ENCODE measurements around the gene NABP1.

Gene NABP1

DNA sequence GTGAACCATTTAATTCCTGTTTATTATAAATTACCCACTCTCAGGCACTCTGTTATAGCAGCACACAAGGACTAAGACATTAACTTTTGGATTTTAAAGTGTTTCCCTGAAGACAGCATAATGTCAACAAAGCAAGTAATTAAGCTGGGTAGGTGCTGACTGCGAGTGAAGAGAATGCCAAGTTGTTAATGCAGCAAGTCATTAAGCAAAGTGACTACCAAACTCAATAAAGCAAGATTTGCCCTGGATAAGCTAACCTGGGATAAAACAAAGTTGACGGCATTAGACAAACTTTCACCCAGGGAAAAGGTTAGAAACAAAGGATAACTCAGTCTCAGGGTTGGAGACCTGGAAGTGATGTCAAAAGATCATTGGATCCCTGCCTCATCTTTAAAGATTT is 28.4 kb upstream of the NABP1 start:
- DNase-seq (ENCODE audit: low read depth), result no peak

GRCh38 chr2:191650896-191651773 is 26.8 kb upstream of the NABP1 start:
- no peak for DNase-seq (ENCODE audit: low read depth)

DNA sequence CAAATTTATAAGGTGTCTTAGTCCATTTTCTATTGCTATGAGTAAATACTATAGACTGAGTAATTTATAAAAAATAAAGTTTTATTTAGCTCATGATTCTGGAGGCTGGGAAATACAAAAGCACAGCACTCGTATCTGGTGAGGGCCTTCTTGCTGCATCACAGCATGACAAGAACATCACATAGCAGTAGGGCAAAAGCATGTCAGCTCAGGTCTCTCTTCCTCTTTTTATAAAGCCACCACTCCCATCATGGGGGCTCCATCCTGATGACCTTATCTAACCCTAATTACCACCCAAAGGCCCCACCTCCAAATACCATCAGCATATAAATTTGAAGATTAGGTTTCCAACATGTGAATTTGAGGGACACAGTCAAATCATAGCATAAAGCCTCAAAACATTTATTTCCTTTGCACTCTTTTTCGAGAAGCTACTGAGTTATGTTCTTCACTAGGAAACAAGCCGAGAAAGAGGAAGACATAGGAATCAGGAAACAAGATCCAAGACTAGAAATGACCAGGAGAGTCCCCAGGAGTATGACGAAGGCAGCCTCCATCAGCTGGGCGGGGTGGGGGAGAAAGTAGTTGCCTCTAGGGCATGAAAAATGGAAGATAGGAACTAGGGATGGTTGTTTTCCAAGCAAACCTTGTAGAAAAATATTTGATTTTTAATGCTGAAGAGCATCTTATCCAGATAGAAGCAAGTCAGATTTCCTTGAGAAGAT is 24.1 kb upstream of the NABP1 start:
- DNase-seq (ENCODE audit: low read depth), result no peak

DNA sequence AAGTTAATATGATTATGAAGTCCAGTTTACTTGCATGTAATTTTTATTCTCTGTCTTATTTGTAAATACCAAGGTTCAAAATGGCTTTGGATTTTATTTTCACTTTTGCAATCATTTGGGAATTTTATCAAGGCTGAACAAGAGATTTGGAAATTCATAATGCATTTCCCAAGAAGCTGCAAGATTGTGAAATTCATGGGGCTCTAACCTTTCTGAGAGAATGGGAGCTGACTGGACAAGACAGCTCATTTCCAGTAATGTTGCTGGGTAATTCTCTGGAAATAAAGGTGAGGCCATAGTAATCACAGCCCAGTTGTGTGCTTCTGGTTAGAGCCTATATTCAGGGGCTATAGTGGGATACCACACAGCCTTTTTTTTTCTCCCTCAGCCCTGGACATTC is 21.5 kb upstream of the NABP1 start:
- peak; percentile 86 for DNase-seq (ENCODE audit: low read depth)

GRCh38 chr2:191656792-191657191 is 21.1 kb upstream of the NABP1 start:
- DNase-seq (ENCODE audit: low read depth), result no peak

DNA sequence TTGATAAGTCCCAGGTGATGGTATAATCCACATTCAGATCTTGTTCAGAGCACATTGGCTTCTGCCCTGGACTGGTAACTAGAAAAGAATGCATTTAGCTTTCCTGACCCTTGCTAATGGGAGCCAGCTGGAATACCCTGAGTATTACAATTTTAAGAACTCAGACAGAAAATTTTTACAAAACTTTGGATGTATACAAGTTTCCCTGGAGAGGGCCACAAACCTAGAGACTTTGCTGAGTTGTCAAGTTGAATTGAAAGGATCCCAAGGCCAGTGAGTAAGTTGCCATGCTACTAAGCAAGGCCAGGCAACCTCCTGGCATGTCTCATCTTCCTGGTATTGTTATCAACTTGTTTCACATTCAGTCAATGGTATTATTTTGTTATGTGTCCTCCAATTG is 20.0 kb upstream of the NABP1 start:
- DNase-seq (ENCODE audit: low read depth), result peak; percentile 58

DNA sequence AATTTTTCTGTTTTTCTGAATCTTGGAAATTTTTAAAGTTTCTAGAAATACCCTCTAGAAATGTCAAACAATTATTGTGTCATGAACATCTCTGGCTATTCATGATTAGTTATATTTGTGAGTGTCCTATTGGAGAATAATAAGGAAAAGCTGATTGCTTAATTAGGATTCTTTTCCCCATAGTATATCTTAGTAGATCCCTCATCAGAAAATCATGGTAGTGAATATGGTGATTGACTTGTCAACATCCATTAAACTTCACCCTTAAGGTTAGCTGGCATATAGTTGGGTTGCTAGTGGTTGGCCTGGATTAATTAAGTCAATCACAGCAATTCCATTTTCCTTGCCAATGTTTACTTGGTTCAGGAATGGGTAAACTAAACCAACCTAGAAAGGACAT is 18.7 kb upstream of the NABP1 start:
- no peak for DNase-seq (ENCODE audit: low read depth)

- no peak for DNase-seq (ENCODE audit: low read depth)
Measured at GRCh38 chr2:191660575-191660974, 17.4 kb upstream of the NABP1 start.

GRCh38 chr2:191661097-191661924 is 16.6 kb upstream of the NABP1 start:
- no peak for DNase-seq (ENCODE audit: low read depth)

DNA sequence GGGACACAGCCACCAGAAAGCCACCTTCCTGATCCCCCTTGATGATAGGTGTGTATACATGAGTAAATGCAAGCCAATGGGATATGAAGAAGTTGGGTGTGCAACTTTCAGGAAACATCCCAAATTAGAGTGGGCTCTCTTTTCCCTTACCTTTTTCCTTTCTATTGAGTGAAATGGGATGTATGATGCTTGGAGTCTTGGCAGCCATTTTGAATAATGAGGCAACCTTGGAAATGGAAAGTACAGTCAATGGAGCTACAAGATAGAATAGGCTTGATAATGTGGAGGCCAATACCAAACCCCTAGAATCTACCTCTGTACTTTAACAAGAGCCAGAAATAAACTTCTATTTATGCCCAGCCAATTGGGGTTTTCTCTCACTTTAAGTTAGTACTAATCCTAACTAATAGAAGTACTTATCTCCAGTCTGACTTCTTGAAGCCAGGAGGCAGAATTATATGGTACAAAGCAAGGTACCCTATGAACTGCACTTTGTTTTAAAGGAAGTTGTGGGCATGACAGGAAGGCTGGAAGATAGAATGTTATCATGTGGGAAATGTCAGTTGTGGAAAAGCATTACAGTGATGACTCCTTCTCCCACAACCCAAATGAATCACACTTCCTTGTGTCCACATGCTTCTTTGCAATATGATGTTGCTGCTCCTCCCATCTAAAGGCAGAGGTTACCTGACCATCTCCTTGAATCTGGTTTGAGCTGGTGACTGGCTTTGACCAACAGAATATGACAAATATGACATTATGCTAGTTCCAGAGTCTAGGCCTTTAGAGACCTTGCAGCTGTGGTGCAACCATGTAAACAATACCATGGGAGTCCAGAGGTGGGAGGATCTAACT is 12.9 kb upstream of the NABP1 start:
- DNase-seq (ENCODE audit: low read depth), result peak; percentile 78

DNA sequence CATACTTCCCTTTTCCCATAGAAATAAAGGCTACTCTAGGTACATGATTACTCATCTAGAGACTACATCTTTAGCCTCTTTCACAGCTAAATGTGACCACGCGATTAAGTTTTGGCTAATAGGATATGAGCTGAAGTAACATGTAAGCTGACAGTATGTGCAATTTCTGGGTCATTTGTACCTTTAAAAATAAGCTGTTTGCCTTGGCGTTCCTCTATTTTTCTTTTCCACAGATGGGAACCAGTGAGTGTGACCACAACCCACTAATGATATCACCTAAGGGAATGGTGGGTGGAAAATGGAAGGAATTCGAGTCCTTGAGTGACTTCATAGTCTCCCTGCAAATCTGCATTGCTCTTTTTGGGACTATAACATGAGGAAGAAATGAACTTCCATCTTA is 11.7 kb upstream of the NABP1 start:
- DNase-seq (ENCODE audit: low read depth), result no peak

- peak; percentile 59 for DNase-seq (ENCODE audit: low read depth)
Measured at GRCh38 chr2:191666732-191667131, 11.2 kb upstream of the NABP1 start.

GRCh38 chr2:191670076-191670475 is 7.9 kb upstream of the NABP1 start:
- no peak for DNase-seq (ENCODE audit: low read depth)

GRCh38 chr2:191670787-191671186 is 7.1 kb upstream of the NABP1 start:
- DNase-seq (ENCODE audit: low read depth), result no peak

DNA sequence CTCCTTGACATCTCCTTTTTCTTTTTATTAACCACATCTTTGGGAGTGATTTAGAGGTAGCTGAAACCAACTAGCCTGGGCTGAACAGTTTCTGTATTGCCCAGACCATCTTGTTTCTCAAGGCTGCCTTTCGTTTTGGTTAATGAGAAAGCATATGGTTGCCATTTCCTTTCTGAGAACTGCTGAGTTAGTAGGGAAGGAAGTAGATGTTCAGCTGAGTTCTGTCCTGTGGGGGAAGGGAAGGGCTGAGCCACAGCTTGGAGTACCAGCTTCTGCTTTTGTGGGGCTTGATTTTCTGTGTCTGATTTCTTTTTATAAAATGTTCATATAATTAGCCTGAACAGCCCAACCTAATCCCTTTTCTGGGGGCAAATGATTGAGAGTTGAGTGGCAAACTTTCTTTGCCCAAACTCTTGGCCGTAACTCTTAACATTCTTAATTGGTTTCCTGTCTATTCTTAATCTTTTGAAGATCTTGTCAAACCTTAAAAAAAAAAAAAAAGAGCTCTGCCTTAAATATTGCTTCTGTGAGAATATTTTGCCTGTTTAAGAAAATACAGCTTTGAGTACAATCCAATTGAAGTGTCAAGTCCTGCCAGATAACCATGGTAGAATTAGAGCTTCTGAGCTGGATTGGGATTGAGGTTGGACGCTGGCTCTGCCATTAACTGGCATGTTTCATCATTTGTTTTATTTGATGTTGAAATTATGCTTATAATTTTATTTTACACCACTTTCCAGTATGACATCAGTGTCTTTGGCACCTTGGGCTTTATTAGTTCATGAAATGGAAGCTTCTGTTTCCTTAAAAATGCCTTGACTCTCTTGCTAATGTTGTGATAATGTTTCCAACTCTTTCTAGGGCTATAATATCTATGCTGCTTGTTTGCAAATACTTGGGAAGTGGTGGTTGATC is 1.9 kb upstream of the NABP1 start:
- no peak for DNase-seq (ENCODE audit: low read depth)

DNA sequence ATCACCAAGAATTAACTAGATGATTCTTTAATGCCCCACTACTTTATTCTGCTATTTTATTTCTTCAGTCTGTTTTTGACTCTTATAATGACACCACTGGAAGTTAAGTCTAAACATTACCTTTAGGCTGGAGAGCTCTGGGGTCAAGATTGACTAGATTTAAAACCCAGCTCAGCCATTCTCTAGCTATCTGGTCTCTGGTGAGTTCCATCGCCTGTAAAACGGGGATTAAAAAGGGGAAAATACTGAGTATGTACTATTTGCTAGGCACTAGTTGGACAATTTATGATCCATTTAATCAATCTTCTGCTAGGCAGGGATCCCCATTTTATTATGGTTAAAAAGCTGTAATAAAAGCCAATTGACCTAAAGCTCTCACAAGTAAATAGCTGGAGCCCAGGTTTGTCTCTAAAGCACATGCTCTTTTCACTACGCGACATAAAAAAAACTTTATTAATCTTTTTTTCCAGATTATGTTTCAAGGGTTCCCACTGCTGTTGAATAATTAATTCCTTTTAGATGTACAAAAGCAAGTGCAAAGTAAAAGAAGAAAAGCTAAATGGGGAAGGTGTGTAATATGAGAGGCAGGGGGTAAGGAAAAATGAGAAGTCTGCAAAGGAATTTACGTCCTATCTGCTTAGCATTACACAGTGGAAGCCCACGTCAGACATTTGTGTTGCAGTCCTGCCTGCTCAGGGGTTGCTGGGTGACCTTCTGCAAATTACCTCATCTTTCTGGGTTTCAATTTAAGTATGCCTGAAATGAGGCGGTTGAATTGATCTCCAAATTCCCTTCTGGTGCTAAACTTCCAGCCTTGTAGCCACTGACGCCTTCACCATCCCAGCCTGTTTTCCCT is 918 bp upstream of the NABP1 start:
- DNase-seq (ENCODE audit: low read depth), result peak; percentile 97

DNA sequence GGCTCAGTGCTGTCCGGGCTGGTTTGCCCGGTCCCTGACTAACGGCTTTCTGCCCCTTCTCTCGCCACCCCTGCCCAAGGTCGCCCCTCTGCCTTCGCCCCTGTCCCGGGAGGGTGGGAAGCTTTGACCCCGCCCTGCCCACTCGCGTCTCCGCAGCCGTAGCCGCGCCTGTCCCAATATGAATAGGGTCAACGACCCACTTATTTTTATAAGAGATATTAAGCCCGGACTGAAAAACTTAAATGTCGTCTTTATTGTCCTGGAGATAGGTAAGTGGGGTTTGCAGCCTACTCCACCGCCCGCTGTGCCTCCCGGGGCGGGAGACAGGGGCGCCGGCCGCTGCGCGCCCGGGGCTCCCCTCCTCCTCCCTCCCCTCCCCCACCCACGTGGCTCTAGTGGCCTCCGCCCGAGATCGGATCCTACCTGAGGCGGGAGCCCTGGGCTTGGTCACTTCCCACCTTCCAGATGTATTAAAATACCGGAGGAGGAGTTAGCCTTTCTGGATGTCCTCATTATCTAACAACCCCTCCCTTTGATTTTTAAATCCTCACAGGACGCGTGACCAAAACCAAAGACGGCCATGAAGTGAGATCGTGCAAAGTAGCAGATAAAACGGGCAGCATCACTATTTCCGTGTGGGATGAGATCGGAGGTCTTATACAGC is 633 bp downstream of the NABP1 start:
- DNase-seq (ENCODE audit: low read depth), result no peak

DNA sequence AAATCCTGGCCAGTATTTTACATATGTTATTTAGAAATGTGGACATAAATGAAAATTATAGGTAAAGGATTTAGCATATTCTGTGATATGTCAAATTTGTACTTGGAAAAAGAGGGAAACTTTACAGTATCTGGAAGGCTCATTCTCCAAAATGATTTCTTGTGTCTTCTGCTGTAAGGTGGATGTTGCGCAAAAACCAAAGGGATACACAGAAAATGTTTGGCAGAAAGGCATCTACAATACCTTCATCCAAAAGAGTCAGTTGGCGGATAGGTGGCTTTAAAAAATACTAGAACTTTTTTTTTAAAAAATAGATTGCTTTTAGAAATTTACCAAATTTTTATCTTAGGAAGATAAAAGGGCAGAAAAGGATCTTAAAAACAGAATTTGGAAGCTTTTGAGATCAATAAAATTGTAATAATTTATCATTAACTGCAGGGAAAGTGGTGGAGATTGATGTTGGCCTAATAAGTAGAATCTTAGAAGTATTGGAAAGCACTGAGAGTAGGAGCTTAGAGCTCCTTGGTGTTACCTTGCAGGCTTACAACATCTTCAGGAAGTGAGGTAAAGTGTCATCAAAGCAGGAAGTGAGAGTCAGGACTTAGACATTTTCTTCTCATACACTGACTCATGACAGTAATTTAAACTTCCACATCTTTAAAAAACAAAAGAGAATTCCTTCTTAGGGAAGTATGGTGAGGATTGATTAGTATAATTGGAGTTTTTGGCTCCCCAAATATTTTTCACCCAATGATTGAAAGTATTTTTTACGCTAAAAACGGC is 2.1 kb downstream of the NABP1 start:
- DNase-seq (ENCODE audit: low read depth), result peak; percentile 90
